Heart left ventricle (tissue), 13 donors: ENCODE measurements around the gene NUP133.

Experiments used
- POLR2A ChIP-seq, 2 donors: fragments of 450-650 bp; IDR thresholded peaks; one replicate each; pipeline ENCODE4 v1.6.1; 2017; ENCODE audit warnings: antibody characterized with exemption in 2 of 2, mild to moderate bottlenecking in 2 of 2, moderate library complexity in 2 of 2
- TF ChIP-seq, protein P1 (sequence below), 12 donors: fragments of 200-600 bp; sonication (generic) in 4 of 12; IDR thresholded peaks; one replicate each; pipeline versions ENCODE4 v1.5.0 to v1.8.0; 2018 to 2022; ENCODE audit warnings: antibody characterized with exemption in 12 of 12, mild to moderate bottlenecking in 5 of 12
- donor health status: ischemic (EF 13 %, LVEDD 7.1; RV severe dilation, severe dysfunction).
- donor health status: DM: no; HTN: yes; CAD: no.
- donor health status: DM: no; HTN: no; CAD: no.
- donor health status: ischemic (EF 25% LVEDD 6.9; RV normal size, moderate dysfunction).
- donor health status: ischemic (EF 25% LVEDD 5.7; RV mildly dilated, moderate dysfunction).
- donor health status: ischemic (EF 35%, LVEDD 5.7; RV mildly dilated, moderate dysfunction).
- donor health status: nonischemic (EF 11% LVEDD 7.7; RV severe dilation, severe dysfunction).
- donor health status: DM: yes; HTN: yes; CAD: no.
- donor health status: PGD.
- donor health status: ischemic (EF 29% LVEDD 5.4; RV normal size, mild dysfunction).
- donor health status: nonischemic (EF 23%, LVEDD 6.1; RV moderate dilation, normal function).

GRCh38 chr1:229410692-229411433, 97.3 kb downstream of the NUP133 start:
- TF ChIP-seq, protein P1, sequence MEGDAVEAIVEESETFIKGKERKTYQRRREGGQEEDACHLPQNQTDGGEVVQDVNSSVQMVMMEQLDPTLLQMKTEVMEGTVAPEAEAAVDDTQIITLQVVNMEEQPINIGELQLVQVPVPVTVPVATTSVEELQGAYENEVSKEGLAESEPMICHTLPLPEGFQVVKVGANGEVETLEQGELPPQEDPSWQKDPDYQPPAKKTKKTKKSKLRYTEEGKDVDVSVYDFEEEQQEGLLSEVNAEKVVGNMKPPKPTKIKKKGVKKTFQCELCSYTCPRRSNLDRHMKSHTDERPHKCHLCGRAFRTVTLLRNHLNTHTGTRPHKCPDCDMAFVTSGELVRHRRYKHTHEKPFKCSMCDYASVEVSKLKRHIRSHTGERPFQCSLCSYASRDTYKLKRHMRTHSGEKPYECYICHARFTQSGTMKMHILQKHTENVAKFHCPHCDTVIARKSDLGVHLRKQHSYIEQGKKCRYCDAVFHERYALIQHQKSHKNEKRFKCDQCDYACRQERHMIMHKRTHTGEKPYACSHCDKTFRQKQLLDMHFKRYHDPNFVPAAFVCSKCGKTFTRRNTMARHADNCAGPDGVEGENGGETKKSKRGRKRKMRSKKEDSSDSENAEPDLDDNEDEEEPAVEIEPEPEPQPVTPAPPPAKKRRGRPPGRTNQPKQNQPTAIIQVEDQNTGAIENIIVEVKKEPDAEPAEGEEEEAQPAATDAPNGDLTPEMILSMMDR (IDR thresholded peaks at IDR 0.05): no peak
- no peak for TF ChIP-seq POLR2A (IDR thresholded peaks at IDR 0.05)
